IMR-90 (cell line): Measurements from ENCODE around the gene SMIM12. TPM values are rescaled to one million over a fixed set of nuclear protein-coding genes. Genes with fewer than 3 reads are reported as not detected.

Source experiments
- ATAC-seq: fragments of 200-7000 bp; cut with Tn5 transposase; 2 replicates; pipeline ENCODE4 v1.9.1; 2020; ENCODE audit warnings: low read depth, mild to moderate bottlenecking, moderate library complexity
- BruUV-seq: library from RNA; stranded (reverse); fragments of 400-500 nt; replicated peaks from 2 replicates; lab custom pipeline; 2021; lab: Mats Ljungman, UMichigan
- CTCF ChIA-PET: fragments of 300-600 bp; formaldehyde crosslinking; extraction: SDS; loops from one replicate; lab custom pipeline; 2021; ENCODE audit warnings: antibody characterized with exemption; lab: Yijun Ruan, JAX
- POLR2A ChIA-PET: fragments of 300-600 bp; sonication (Branson Sonifier 250); formaldehyde crosslinking; loops from one replicate; lab custom pipeline; 2022; ENCODE audit warnings: antibody characterized with exemption; ENCODE audit not compliant: unreplicated experiment; lab: Charles Lee
- DNase-seq: peaks from one replicate; pipeline ENCODE4 v3.0.0; 2013
- H2AFZ ChIP-seq: replicated peaks from 2 replicates; pipeline ENCODE3; 2013; ENCODE audit warnings: low read length, mild to moderate bottlenecking; ENCODE audit not compliant: poor library complexity
- H2AK5ac ChIP-seq: 2 replicates; pipeline ENCODE4 v1.6.1; 2013; ENCODE audit warnings: low read depth, low read length, inconsistent platforms
- H2AK9ac ChIP-seq: replicated peaks from 2 replicates; pipeline ENCODE3; 2013; ENCODE audit warnings: mild to moderate bottlenecking, low read depth, low read length, moderate library complexity; ENCODE audit not compliant: poor library complexity
- H2BK120ac ChIP-seq: 2 replicates; pipeline ENCODE4 v1.6.1; 2013; ENCODE audit warnings: low read depth, low read length, inconsistent platforms
- H2BK15ac ChIP-seq: 3 replicates; pipeline ENCODE4 v1.6.1; 2013; ENCODE audit warnings: low read depth, low read length, inconsistent platforms
- H2BK20ac ChIP-seq: 2 replicates; pipeline ENCODE4 v1.6.1; 2013; ENCODE audit warnings: low read depth, mild to moderate bottlenecking, inconsistent platforms, low read length, moderate library complexity
- H2BK5ac ChIP-seq: 2 replicates; pipeline ENCODE4 v1.6.1; 2013; ENCODE audit warnings: mild to moderate bottlenecking, low read depth, low read length, inconsistent platforms; ENCODE audit not compliant: poor library complexity, severe bottlenecking
- H3K14ac ChIP-seq: replicated peaks from 2 replicates; pipeline ENCODE4 v1.6.1; 2013; ENCODE audit warnings: low read depth, low read length, inconsistent platforms
- H3K18ac ChIP-seq: 2 replicates; pipeline ENCODE4 v1.6.1; 2013; ENCODE audit warnings: low read depth, low read length, control low read depth
- H3K23ac ChIP-seq: 2 replicates; pipeline ENCODE4 v1.6.1; 2013; ENCODE audit warnings: low read depth, low read length, inconsistent platforms
- H3K27ac ChIP-seq: 2 replicates; pipeline ENCODE4 v1.5.1; 2013; ENCODE audit warnings: mild to moderate bottlenecking, control low read depth, low read length; ENCODE audit not compliant: insufficient read depth
- H3K27me3 ChIP-seq: 2 replicates; pipeline ENCODE4 v1.6.1; 2013; ENCODE audit warnings: low read length; ENCODE audit not compliant: control insufficient read depth, insufficient read depth
- H3K36me3 ChIP-seq: 2 replicates; pipeline ENCODE4 v1.6.1; 2013; ENCODE audit warnings: low read length, mixed read lengths; ENCODE audit not compliant: control insufficient read depth, insufficient read depth
- H3K4ac ChIP-seq: 2 replicates; pipeline ENCODE4 v1.6.1; 2013; ENCODE audit warnings: low read depth, low read length, inconsistent platforms
- H3K4me1 ChIP-seq: 2 replicates; pipeline ENCODE4 v1.6.1; 2013; ENCODE audit warnings: low read length, mixed read lengths; ENCODE audit not compliant: control insufficient read depth, insufficient read depth
- H3K4me2 ChIP-seq: 2 replicates; pipeline ENCODE4 v1.6.1; 2013; ENCODE audit warnings: low read depth, mild to moderate bottlenecking, control low read depth, low read length, moderate library complexity
- H3K4me3 ChIP-seq: 2 replicates; pipeline ENCODE4 v1.5.1; 2013; ENCODE audit warnings: low read depth, mild to moderate bottlenecking, control low read depth, low read length, moderate library complexity; ENCODE audit not compliant: insufficient read depth
- H3K56ac ChIP-seq: 2 replicates; pipeline ENCODE4 v1.6.1; 2013; ENCODE audit warnings: low read length, inconsistent platforms; ENCODE audit not compliant: insufficient read depth; ENCODE audit errors: extremely low read depth
- H3K79me1 ChIP-seq, 2 experiments: 2 replicates each; pipeline ENCODE4 v1.6.1; 2013; ENCODE audit warnings: low read length in 2 of 2, inconsistent platforms in 1 of 2, low read depth in 1 of 2
- H3K9ac ChIP-seq: 2 replicates; pipeline ENCODE4 v1.6.1; 2013; ENCODE audit warnings: low read depth, low read length, control low read depth
- H3K9me1 ChIP-seq: 2 replicates; pipeline ENCODE4 v1.6.1; 2013; ENCODE audit warnings: low read length, inconsistent platforms; ENCODE audit not compliant: insufficient read depth
- H3K9me3 ChIP-seq: 2 replicates; pipeline ENCODE4 v1.6.1; 2013; ENCODE audit warnings: low read length; ENCODE audit not compliant: control insufficient read depth, insufficient read depth
- H4K20me1 ChIP-seq: 2 replicates; pipeline ENCODE4 v1.6.1; 2013; ENCODE audit warnings: low read length, inconsistent platforms; ENCODE audit not compliant: insufficient read depth
- H4K5ac ChIP-seq: 2 replicates; pipeline ENCODE4 v1.6.1; 2013; ENCODE audit warnings: mild to moderate bottlenecking, low read depth, low read length, control low read depth
- H4K8ac ChIP-seq, 2 experiments: 2 replicates each; pipeline ENCODE4 v1.6.1; 2013; ENCODE audit warnings: low read depth in 2 of 2, low read length in 2 of 2, control low read depth in 1 of 2, inconsistent platforms in 1 of 2
- H4K91ac ChIP-seq: 2 replicates; pipeline ENCODE4 v1.6.1; 2013; ENCODE audit warnings: low read depth, low read length, inconsistent platforms; ENCODE audit not compliant: insufficient read depth
- BHLHE40 ChIP-seq: fragments of 150-350 bp; IDR thresholded peaks from 2 replicates; pipeline ENCODE4 v1.6.1; 2016; ENCODE audit warnings: mild to moderate bottlenecking, low read depth, low read length
- CEBPB ChIP-seq: IDR thresholded peaks from 2 replicates; pipeline ENCODE4 v1.6.1; 2012; ENCODE audit warnings: low read depth, low read length, improper control_type of control experiment
- CHD1 ChIP-seq: IDR thresholded peaks from 2 replicates; pipeline ENCODE4 v1.6.1; 2012; ENCODE audit warnings: low read depth, low read length, improper control_type of control experiment
- ELK1 ChIP-seq: fragments of 150-350 bp; IDR thresholded peaks from 2 replicates; pipeline ENCODE4 v1.6.1; 2016; ENCODE audit warnings: low read depth, mild to moderate bottlenecking, low read length, moderate library complexity, borderline replicate concordance
- FOS ChIP-seq: fragments of 150-350 bp; IDR thresholded peaks from 2 replicates; pipeline ENCODE4 v1.6.1; 2016; ENCODE audit warnings: low read depth, low read length
- MAFK ChIP-seq: IDR thresholded peaks from 2 replicates; pipeline ENCODE4 v1.6.1; 2012; ENCODE audit warnings: low read depth, low read length, improper control_type of control experiment
- MAZ ChIP-seq: IDR thresholded peaks from 2 replicates; pipeline ENCODE4 v1.6.1; 2012; ENCODE audit warnings: low read depth, mild to moderate bottlenecking, low read length, improper control_type of control experiment, moderate library complexity, borderline replicate concordance
- MXI1 ChIP-seq: IDR thresholded peaks from 2 replicates; pipeline ENCODE4 v1.6.1; 2012; ENCODE audit warnings: low read depth, mild to moderate bottlenecking, low read length, moderate library complexity, borderline replicate concordance
- NFE2L2 ChIP-seq: fragments of 150-350 bp; IDR thresholded peaks from 2 replicates; pipeline ENCODE4 v1.6.1; 2016; ENCODE audit warnings: low read depth, mild to moderate bottlenecking, low read length
- POLR2A ChIP-seq: IDR thresholded peaks from 2 replicates; pipeline ENCODE4 v1.6.1; 2012; ENCODE audit warnings: mild to moderate bottlenecking, low read depth, low read length
- RAD21 ChIP-seq: IDR thresholded peaks from 2 replicates; pipeline ENCODE4 v1.6.1; 2012; ENCODE audit warnings: low read length, improper control_type of control experiment
- RCOR1 ChIP-seq: IDR thresholded peaks from 2 replicates; pipeline ENCODE4 v1.6.1; 2012; ENCODE audit warnings: mild to moderate bottlenecking, low read length, improper control_type of control experiment; ENCODE audit not compliant: insufficient replicate concordance
- RFX5 ChIP-seq: IDR thresholded peaks from 2 replicates; pipeline ENCODE4 v1.8.0; 2012; ENCODE audit warnings: low read depth, mild to moderate bottlenecking, low read length, moderate library complexity
- SMC3 ChIP-seq: fragments of 150-350 bp; IDR thresholded peaks from 2 replicates; pipeline ENCODE4 v1.6.1; 2016; ENCODE audit warnings: low read depth, mild to moderate bottlenecking, antibody characterized with exemption, low read length, moderate library complexity
- USF2 ChIP-seq: fragments of 150-350 bp; IDR thresholded peaks from 2 replicates; pipeline ENCODE4 v1.6.1; 2017; ENCODE audit warnings: mild to moderate bottlenecking, antibody characterized with exemption, low read length, low read depth
- WGBS, 2 experiments: methylation state at CpG; one replicate each; pipeline versions ENCODE4 v1.1.5 to v1.1.7; 2013; ENCODE audit warnings: missing lambda C conversion rate in 2 of 2; ENCODE audit not compliant: insufficient read length in 1 of 2; ENCODE audit errors: extremely low coverage in 2 of 2; 5-methylcytosine and 5-hydroxymethylcytosine counted together
- dilution Hi-C: fragments of 300-500 bp; cut with HindIII; formaldehyde crosslinking; loops from one replicate; pipeline ENCODE4 v1.14.3; 2018; ENCODE audit warnings: low sequenced_read_pairs; ENCODE audit not compliant: unreplicated experiment
- in situ Hi-C: fragments of 300-500 bp; cut with MboI; formaldehyde crosslinking; loops from 3 replicates; pipeline ENCODE4 v1.14.3; 2019; ENCODE audit warnings: low sequenced_read_pairs, inconsistent platforms, mixed read lengths
- intact Hi-C: fragments of 100-400 bp; cut with micrococcal nuclease; formaldehyde crosslinking; loops from 2 replicates; pipeline ENCODE4 v1.10.0; 2022
- polyA plus RNA-seq, 3 experiments: library from polyadenylated mRNA; depleted of rRNA; stranded (reverse); fragments of >200 nt; gene quantifications; 2 replicates each; pipeline ENCODE4 v1.2.3, GENCODE V29; 2012; ENCODE audit warnings: low replicate concordance in 1 of 3
- total RNA-seq: library from RNA; depleted of rRNA; stranded (reverse); fragments of >200 nt; gene quantifications from 2 replicates; pipeline ENCODE4 v1.2.3, GENCODE V29; 2012

The SMIM12 gene
- total and polyA plus RNA-seq, 2 of the 4 experiments (the other 2 are of a cell fraction): 31.9 to 44.4 TPM

DNA sequence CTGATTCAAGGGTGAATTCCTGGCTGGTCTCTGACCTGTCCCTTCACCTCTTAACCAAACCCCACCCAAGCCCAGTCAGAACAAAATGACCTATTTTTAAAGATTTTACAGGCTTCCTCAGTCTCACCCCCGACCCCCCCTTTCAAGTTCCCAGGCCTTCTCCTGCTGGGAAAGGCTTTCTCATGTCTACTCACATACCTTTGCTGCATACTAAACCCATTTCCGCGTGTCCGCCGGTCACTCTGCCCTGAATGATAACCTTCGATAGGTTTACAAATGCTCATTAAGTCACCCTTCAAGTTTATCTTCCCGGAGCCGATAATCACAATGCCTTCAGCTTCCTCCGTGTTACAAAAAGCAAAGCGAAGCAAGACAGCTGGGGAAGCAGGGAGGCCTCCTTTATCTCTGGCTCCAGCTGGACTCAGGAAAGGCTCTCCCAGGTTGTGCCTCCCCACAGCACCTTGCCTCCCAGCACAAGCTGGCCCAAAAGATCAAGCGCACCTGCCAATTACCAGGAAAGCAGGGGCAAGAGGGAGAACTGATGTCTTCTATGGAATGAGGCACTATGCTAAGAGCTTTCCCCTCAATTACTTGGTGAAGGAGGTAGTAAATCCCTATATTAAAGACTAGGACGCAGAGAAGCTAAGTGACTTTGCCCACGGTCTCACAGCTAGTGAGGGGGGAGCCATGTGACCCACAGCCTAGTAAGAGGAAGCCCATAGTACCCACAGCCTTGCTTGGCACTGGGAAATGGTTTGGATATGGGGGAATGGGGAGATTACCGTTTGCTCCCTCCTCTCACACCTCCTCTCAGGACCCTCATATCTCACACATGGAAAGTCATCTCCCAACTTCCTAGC, 15.9 kb downstream of the SMIM12 start:
- Histone ChIP-seq H3K27me3 (no peaks in the 10 kb centered on the region), H3K4ac (no peak overlapping the region), H2AFZ (no peak overlapping the region), H4K5ac (no peak overlapping the region), H3K9me3 (no peaks in the 10 kb centered on the region), H3K36me3 (peaks cover 2% of the 10 kb centered on the region), H3K14ac (no peak overlapping the region), H2BK120ac (no peak overlapping the region), H3K4me2 (no peak overlapping the region), H4K91ac (no peak overlapping the region), H4K8ac (no peak overlapping the region), H3K9me1 (no peaks in the 10 kb centered on the region; the same call in 1 of the 2 replicates), H3K4me1 (no peaks in the 10 kb centered on the region), H2BK20ac (no peak overlapping the region), H4K20me1 (peaks cover 4% of the 10 kb centered on the region), H2AK5ac (no peak overlapping the region), H2BK5ac (no peak overlapping the region), H3K9ac (no peak overlapping the region), H2AK9ac (peak overlapping the region; percentile 68), H3K18ac (no peak overlapping the region), H3K79me1 (peaks cover 0 to 3% of the 10 kb centered on the region in 2 experiments; a peak in 3 of 4 replicates), H3K56ac (no peak overlapping the region), H2BK15ac (no peak overlapping the region), H3K27ac (no peak overlapping the region), H3K23ac (no peak overlapping the region), H3K4me3 (no peak overlapping the region)
- ATAC-seq (no peak), DNase-seq (no peak)
- BruUV-seq: no TSS peak
- ChIA-PET CTCF (interaction anchor here (0.7 to 1.6 kb wide), 3 partner anchors 9 to 28 kb away, joined by 3 to 5 read pairs (median 3); partner anchors contain the start of gene SMIM12), POLR2A (no interaction called here)
- intact Hi-C loops (no loop called here), in situ Hi-C loops (no loop called here), dilution Hi-C loops (no loop called here)
- 34% methylated on average over 5 of the region's 14 CpGs; no CpG with 5 or more reads in 1 of the 2 experiments for WGBS, 2 experiments
- TF ChIP-seq ELK1 (no peak), BHLHE40 (no peak), MAFK (no peak), NFE2L2 (no peak), POLR2A (no peak), SMC3 (no peak), RFX5 (no peak), MAZ (no peak), RAD21 (no peak), CHD1 (no peak), MXI1 (no peak), FOS (no peak), CEBPB (no peak), USF2 (no peak), RCOR1 (no peak)
